ENCODE data around the gene SREBF1. TPM values are rescaled to one million over a fixed set of nuclear protein-coding genes. Genes with fewer than 3 reads are reported as not detected.
"Not testable (repeated sequence)": the region's sequence is repeated elsewhere in the genome, so short reads cannot be mapped to it uniquely, and the experiment has no call there.

The SREBF1 gene
- total RNA-seq, 4 donors from 2014 or later, result 115 to 253 (median 191) TPM

DNA sequence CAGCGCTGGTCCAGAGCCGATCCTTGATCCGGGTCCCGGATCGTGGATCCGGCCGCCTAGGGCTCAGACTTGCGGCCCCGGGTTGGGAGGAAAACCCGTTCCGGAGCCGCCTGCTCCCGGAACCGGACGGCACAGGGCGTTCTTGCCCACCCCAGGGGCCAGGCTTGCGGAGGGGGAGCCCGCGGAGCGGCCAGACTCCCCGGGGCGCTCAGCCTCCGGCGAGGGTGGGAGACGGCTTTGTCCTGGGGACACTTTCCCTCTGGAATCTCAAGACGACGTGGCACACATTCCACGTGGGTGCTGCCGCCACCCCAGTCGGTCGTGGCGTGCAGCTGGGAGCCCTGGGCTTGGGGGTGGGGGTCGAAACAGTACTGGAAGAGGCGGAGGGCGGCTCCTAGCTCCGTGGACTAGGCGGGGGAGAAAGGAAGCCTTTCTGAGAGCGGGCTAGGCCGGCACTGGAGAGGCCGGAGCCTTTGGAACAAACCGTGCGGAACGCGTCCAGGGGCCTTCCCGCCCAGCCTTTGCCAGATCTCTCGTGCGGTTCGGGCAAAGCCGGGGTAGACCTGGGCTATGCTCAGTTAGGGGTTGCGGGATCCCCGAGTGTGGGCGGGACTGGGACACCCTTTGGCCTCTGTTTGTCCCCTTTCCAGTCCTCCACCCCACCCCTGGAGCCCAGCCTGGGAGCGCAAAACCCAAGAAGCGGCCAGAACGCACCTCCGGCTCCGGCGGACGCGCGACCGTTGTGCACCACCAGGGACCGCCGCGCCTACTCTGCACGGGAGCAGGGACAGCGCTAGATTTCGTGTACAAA lies 26.5 kb downstream of the SREBF1 start:
- Histone ChIP-seq H3K4me1 (peaks cover 3 to 68% (median 34%) of the 10 kb centered on the region in 4 donors), H3K9me3 (no peaks in the 10 kb centered on the region), H3K27me3 (no peaks in the 10 kb centered on the region), H3K27ac (peak overlapping the region; percentile 84 to 87 (median 84)), H3K4me3 (peak overlapping the region; percentile 31 to 48 (median 37)), H3K36me3 (peaks cover 3 to 44% (median 14%) of the 10 kb centered on the region in 3 donors)
- DNase-seq (ENCODE audit: low spot score in 2 of 2), result peak; percentile 36 to 46
- TF ChIP-seq, protein P1, sequence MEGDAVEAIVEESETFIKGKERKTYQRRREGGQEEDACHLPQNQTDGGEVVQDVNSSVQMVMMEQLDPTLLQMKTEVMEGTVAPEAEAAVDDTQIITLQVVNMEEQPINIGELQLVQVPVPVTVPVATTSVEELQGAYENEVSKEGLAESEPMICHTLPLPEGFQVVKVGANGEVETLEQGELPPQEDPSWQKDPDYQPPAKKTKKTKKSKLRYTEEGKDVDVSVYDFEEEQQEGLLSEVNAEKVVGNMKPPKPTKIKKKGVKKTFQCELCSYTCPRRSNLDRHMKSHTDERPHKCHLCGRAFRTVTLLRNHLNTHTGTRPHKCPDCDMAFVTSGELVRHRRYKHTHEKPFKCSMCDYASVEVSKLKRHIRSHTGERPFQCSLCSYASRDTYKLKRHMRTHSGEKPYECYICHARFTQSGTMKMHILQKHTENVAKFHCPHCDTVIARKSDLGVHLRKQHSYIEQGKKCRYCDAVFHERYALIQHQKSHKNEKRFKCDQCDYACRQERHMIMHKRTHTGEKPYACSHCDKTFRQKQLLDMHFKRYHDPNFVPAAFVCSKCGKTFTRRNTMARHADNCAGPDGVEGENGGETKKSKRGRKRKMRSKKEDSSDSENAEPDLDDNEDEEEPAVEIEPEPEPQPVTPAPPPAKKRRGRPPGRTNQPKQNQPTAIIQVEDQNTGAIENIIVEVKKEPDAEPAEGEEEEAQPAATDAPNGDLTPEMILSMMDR (IDR thresholded peaks at IDR 0.05), result peak in 2 of 5 experiments; percentile 21 to 41
- TF ChIP-seq EP300 (IDR thresholded peaks at IDR 0.05), result peak; percentile 63 to 70
- TF ChIP-seq POLR2A (IDR thresholded peaks at IDR 0.05), result peak in 1 of 2 donors; percentile 19
- 31 to 68% methylated on average over 37 to 63 of the region's 68 CpGs for WGBS, 2 donors

DNA sequence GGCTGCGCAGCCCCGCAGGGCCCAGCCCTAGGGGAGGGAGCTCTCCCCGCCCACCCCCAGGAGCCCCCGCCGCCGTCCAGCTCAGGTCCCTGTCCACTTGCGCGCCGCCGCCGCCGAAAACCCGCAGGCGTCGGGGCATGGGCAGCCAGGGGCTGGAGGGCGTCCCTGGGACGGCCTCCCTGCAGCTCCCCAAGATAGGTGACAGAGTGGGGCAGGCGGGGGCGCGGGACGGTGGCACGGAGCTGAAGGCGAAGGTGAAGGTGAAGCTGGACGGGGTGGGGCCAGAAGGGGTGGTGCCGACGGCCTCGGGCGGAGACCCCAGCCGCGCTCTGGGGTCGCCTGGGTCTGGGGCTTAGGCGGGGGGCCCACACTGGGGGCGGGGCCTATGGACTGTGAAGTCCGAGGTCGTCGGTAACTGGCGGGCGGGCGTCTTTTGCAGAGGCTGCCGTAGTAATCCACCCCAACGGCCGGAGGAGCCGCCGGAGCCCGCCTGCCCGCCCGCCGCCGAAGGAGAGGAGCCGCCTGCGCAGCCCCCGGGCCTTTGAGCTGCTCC lies 27.2 kb downstream of the SREBF1 start:
- TF ChIP-seq POLR2A (IDR thresholded peaks at IDR 0.05), result no peak
- TF ChIP-seq, protein P1 (IDR thresholded peaks at IDR 0.05), result no peak
- TF ChIP-seq EP300 (IDR thresholded peaks at IDR 0.05), result no peak
- peak overlapping the region; percentile 31 to 48 (median 37) for H3K4me3 ChIP-seq
- H3K27me3 ChIP-seq, result no peaks in the 10 kb centered on the region
- H3K9me3 ChIP-seq, result no peaks in the 10 kb centered on the region
- peak overlapping the region; percentile 84 to 87 (median 84) for H3K27ac ChIP-seq
- H3K4me1 ChIP-seq, result peaks cover 3 to 62% (median 34%) of the 10 kb centered on the region in 4 donors
- no peak for DNase-seq (ENCODE audit: low spot score in 2 of 2)
- WGBS, 2 donors, result 31 to 50% methylated on average over 38 to 44 of the region's 52 CpGs
- peaks cover 3 to 44% (median 7%) of the 10 kb centered on the region in 3 donors for H3K36me3 ChIP-seq

DNA sequence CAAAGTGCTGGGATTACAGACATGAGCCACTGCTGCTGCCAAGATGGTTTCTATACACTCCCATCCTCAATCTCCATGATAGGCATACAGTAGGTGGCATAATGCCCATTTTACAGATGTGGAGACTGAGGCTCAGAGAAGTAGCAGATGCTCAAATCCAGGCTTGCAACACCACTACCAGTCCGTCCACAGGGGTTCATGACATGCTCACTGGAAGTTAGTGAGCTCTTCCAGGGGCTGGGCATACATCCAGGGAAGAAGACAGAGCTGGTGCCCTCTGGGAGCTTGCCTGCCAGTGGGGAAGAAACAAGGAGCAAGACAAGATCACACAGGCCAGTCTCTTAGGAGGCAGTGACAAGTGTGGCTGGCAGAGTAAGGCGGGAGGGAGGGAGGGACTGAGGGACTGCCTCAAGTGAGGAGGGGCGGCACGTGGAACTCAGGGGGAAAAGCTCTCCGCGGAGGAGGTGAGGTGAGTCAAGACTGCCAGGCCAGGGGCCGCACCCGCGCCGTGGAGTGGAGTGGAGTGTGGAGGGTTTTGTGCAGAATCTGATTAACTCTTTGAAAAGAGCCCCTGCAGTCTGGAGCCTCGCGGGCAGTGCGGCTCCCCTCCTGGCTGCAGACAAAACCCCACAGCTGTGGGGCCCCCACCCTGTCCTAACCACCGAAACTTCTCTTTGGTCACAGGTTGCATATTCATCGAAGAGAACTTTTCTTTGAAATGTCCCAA lies 27.9 kb downstream of the SREBF1 start:
- Histone ChIP-seq H3K4me3 (no peak overlapping the region), H3K27ac (peak overlapping the region in 2 of 4 donors; percentile 85 to 87), H3K36me3 (peaks cover 0 to 44% (median 2%) of the 10 kb centered on the region in 3 donors), H3K9me3 (no peaks in the 10 kb centered on the region), H3K4me1 (peaks cover 3 to 54% (median 34%) of the 10 kb centered on the region in 4 donors), H3K27me3 (no peaks in the 10 kb centered on the region)
- 60% methylated on average over 15 of the region's 15 CpGs for WGBS, 2 donors
- TF ChIP-seq POLR2A (IDR thresholded peaks at IDR 0.05) (no peak), EP300 (IDR thresholded peaks at IDR 0.05) (no peak)
- TF ChIP-seq, protein P1 (IDR thresholded peaks at IDR 0.05), result no peak
- DNase-seq (ENCODE audit: low spot score in 2 of 2), result no peak

DNA sequence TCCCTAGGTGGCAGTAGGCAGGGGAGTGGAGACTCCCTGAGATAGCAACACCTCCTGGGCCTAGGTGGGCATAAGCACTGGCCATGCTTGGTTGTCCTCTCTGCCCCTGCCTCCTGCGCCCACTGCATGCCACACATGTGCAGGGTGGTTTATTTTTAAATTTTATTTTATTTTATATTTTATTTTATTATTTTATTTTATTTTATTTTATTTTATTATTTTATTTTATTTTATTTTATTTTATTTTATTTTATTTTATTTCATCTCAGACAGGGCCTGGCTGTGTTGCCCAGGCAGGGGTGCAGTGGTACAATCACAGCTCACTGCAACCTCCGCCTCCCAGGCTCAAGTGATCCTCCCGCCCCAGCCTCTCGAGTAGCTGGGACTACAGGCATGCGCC lies 28.6 kb downstream of the SREBF1 start:
- DNase-seq (ENCODE audit: low spot score in 2 of 2); H3K27me3 ChIP-seq; H3K4me3 ChIP-seq; H3K9me3 ChIP-seq: not testable (repeated sequence)
- WGBS, 2 donors, result 94 to 95% methylated on average over 5 of the region's 5 CpGs
- Histone ChIP-seq H3K36me3 (peaks cover 0 to 43% (median 4%) of the 10 kb centered on the region in 3 donors), H3K4me1 (peaks cover 3 to 51% (median 32%) of the 10 kb centered on the region in 4 donors), H3K27ac (peak overlapping the region in 1 of 4 donors; percentile 35)

DNA sequence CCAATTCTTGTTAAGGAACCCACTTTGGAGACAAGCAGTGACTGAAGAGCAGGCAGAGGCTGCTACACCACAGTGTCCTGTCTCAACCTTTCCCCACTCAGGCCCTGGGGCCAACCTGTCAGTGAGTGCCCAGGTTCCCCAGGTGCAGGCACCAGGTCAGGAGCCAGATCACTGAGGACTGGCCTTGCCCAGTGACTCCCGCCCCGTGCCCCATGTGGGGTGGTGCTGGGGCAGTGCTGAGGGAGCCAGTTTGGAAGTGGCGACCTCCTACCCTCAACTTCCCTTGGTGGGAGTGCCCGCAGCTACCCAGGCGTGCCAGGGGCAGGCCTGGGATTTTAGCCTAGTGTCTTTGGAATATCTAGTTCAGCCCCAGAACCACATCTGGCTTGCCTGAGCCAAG lies 29.3 kb downstream of the SREBF1 start:
- no peaks in the 10 kb centered on the region for H3K9me3 ChIP-seq
- no peaks in the 10 kb centered on the region for H3K27me3 ChIP-seq
- TF ChIP-seq EP300 (IDR thresholded peaks at IDR 0.05) (no peak), POLR2A (IDR thresholded peaks at IDR 0.05) (no peak)
- TF ChIP-seq, protein P1 (IDR thresholded peaks at IDR 0.05), result no peak
- DNase-seq (ENCODE audit: low spot score in 2 of 2), result no peak
- peaks cover 3 to 43% (median 29%) of the 10 kb centered on the region in 4 donors for H3K4me1 ChIP-seq
- H3K36me3 ChIP-seq, result peaks cover 0 to 35% (median 4%) of the 10 kb centered on the region in 3 donors
- no peak overlapping the region for H3K4me3 ChIP-seq
- peak overlapping the region in 1 of 4 donors; percentile 35 for H3K27ac ChIP-seq
- 84 to 91% methylated on average over 4 to 5 of the region's 5 CpGs for WGBS, 2 donors

Measured in tibial nerve (tissue), 4 donors.